H1 (cell line): ENCODE measurements around the gene RCHY1. TPM values are rescaled to one million over a fixed set of nuclear protein-coding genes. Genes with fewer than 3 reads are reported as not detected.

ENCODE experiments used
- ATF2 ChIP-seq: IDR thresholded peaks from 2 replicates; pipeline ENCODE4 v1.6.1; 2012; ENCODE audit warnings: low read length, inconsistent platforms
- EZH2 ChIP-seq: fragments of 200-600 bp; sonication (generic); IDR thresholded peaks from 2 replicates; pipeline ENCODE4 v1.7.1; 2012; ENCODE audit warnings: low read depth, mild to moderate bottlenecking, moderate library complexity, low read length, inconsistent platforms; ENCODE audit not compliant: severe bottlenecking
- FOSL1 ChIP-seq: IDR thresholded peaks from 2 replicates; pipeline ENCODE4 v1.6.1; 2011; ENCODE audit warnings: mild to moderate bottlenecking, low read depth, low read length, moderate library complexity; ENCODE audit not compliant: insufficient read depth
- JUND ChIP-seq: IDR thresholded peaks from 2 replicates; pipeline ENCODE4 v1.6.1; 2011; ENCODE audit warnings: mild to moderate bottlenecking, improper control_type of control experiment, low read length
- KDM1A ChIP-seq: fragments of 200-600, 300-600 bp; sonication (generic); IDR thresholded peaks from 2 replicates; pipeline ENCODE4 v1.7.1; 2016; ENCODE audit warnings: mild to moderate bottlenecking, low read length, borderline replicate concordance
- MAFK ChIP-seq: IDR thresholded peaks from 2 replicates; pipeline ENCODE4 v1.6.1; 2012; ENCODE audit warnings: low read depth, mild to moderate bottlenecking, improper control_type of control experiment, low read length
- POU5F1 ChIP-seq: IDR thresholded peaks from 2 replicates; pipeline ENCODE4 v1.6.1; 2011; ENCODE audit warnings: low read depth, mild to moderate bottlenecking, low read length, moderate library complexity
- RBBP5 ChIP-seq: IDR thresholded peaks from 2 replicates; pipeline ENCODE4 v1.7.1; 2012; ENCODE audit warnings: low read depth, mild to moderate bottlenecking, inconsistent platforms, low read length, moderate library complexity, borderline replicate concordance
- polyA plus RNA-seq, 7 experiments: library from polyadenylated mRNA; depleted of rRNA in 3 of 7; stranded (reverse) in 5 of 7; unstranded in 2 of 7; fragments of >200 nt in 5 of 7; fragments of 200-250 nt in 2 of 7; gene quantifications; 1 replicate in 5 of 7; 2 replicates in 1 of 7; 4 replicates in 1 of 7; pipeline versions ENCODE4 v1.2.1 to v1.2.3, GENCODE V29; 2011 to 2013; ENCODE audit warnings: missing spikeins in 2 of 7, mixed read lengths in 2 of 7
- total RNA-seq: library from RNA; stranded (reverse); fragmentation: NEBNext Ultra II Directional; extraction: Animal tissue kit (Norgen Biotek cat#: 25700); gene quantifications from 2 replicates; pipeline ENCODE4 v1.2.1, GENCODE V29; 2021
- TF ChIP-seq, protein P1 (sequence below): fragments of 300-600 bp; sonication (generic); IDR thresholded peaks from 2 replicates; pipeline ENCODE4 v1.7.1; 2012; ENCODE audit warnings: low read length, moderate library complexity, mild to moderate bottlenecking, inconsistent platforms; ENCODE audit not compliant: insufficient replicate concordance

Gene RCHY1
- total and polyA plus RNA-seq, 2 of the 8 experiments (the other 6 are each of a cell fraction or from before 2014, with no cell fraction given) = 30.3 to 44.0 TPM

DNA sequence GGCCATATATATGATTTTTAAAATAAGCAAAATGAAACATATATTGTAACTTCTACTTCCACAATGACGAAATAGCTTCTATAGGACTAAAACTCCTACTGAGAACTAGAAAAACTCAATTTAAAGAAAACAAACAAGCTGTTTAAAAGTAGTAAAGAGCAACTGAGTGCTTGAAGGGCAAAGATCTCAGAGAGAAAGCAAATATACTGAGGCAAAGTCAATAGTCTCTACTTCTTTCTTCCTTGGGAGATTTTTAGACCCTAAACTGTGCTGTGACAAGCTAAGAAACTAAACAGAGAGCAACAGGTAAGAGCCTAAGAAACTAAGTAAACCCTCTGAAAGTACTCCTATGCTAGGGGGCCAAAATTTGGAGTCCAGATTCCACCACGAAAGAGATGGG lies 8.6 kb downstream of the RCHY1 start (continued):
- TF ChIP-seq, protein P1, sequence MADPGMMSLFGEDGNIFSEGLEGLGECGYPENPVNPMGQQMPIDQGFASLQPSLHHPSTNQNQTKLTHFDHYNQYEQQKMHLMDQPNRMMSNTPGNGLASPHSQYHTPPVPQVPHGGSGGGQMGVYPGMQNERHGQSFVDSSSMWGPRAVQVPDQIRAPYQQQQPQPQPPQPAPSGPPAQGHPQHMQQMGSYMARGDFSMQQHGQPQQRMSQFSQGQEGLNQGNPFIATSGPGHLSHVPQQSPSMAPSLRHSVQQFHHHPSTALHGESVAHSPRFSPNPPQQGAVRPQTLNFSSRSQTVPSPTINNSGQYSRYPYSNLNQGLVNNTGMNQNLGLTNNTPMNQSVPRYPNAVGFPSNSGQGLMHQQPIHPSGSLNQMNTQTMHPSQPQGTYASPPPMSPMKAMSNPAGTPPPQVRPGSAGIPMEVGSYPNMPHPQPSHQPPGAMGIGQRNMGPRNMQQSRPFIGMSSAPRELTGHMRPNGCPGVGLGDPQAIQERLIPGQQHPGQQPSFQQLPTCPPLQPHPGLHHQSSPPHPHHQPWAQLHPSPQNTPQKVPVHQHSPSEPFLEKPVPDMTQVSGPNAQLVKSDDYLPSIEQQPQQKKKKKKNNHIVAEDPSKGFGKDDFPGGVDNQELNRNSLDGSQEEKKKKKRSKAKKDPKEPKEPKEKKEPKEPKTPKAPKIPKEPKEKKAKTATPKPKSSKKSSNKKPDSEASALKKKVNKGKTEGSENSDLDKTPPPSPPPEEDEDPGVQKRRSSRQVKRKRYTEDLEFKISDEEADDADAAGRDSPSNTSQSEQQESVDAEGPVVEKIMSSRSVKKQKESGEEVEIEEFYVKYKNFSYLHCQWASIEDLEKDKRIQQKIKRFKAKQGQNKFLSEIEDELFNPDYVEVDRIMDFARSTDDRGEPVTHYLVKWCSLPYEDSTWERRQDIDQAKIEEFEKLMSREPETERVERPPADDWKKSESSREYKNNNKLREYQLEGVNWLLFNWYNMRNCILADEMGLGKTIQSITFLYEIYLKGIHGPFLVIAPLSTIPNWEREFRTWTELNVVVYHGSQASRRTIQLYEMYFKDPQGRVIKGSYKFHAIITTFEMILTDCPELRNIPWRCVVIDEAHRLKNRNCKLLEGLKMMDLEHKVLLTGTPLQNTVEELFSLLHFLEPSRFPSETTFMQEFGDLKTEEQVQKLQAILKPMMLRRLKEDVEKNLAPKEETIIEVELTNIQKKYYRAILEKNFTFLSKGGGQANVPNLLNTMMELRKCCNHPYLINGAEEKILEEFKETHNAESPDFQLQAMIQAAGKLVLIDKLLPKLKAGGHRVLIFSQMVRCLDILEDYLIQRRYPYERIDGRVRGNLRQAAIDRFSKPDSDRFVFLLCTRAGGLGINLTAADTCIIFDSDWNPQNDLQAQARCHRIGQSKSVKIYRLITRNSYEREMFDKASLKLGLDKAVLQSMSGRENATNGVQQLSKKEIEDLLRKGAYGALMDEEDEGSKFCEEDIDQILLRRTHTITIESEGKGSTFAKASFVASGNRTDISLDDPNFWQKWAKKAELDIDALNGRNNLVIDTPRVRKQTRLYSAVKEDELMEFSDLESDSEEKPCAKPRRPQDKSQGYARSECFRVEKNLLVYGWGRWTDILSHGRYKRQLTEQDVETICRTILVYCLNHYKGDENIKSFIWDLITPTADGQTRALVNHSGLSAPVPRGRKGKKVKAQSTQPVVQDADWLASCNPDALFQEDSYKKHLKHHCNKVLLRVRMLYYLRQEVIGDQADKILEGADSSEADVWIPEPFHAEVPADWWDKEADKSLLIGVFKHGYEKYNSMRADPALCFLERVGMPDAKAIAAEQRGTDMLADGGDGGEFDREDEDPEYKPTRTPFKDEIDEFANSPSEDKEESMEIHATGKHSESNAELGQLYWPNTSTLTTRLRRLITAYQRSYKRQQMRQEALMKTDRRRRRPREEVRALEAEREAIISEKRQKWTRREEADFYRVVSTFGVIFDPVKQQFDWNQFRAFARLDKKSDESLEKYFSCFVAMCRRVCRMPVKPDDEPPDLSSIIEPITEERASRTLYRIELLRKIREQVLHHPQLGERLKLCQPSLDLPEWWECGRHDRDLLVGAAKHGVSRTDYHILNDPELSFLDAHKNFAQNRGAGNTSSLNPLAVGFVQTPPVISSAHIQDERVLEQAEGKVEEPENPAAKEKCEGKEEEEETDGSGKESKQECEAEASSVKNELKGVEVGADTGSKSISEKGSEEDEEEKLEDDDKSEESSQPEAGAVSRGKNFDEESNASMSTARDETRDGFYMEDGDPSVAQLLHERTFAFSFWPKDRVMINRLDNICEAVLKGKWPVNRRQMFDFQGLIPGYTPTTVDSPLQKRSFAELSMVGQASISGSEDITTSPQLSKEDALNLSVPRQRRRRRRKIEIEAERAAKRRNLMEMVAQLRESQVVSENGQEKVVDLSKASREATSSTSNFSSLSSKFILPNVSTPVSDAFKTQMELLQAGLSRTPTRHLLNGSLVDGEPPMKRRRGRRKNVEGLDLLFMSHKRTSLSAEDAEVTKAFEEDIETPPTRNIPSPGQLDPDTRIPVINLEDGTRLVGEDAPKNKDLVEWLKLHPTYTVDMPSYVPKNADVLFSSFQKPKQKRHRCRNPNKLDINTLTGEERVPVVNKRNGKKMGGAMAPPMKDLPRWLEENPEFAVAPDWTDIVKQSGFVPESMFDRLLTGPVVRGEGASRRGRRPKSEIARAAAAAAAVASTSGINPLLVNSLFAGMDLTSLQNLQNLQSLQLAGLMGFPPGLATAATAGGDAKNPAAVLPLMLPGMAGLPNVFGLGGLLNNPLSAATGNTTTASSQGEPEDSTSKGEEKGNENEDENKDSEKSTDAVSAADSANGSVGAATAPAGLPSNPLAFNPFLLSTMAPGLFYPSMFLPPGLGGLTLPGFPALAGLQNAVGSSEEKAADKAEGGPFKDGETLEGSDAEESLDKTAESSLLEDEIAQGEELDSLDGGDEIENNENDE = no peak
- no peak for TF ChIP-seq EZH2
- TF ChIP-seq RBBP5 = no peak
- no peak for TF ChIP-seq FOSL1
- TF ChIP-seq POU5F1 = no peak
- no peak for TF ChIP-seq JUND
- TF ChIP-seq ATF2 = no peak
- TF ChIP-seq KDM1A = no peak
- no peak for TF ChIP-seq MAFK
